ENCODE data around the gene CMIP.

The CMIP gene

GRCh38 chr16:81429045-81429521 lies 15.5 kb upstream of the CMIP start:
- no peak overlapping the region for H3K9ac ChIP-seq (ENCODE audit: low read length)
- no peak overlapping the region for H2BK12ac ChIP-seq (ENCODE audit: low read length in 2 of 2)
- H3K4me1 ChIP-seq (ENCODE audit: control insufficient read depth, insufficient read depth, low read depth, low read length) = peaks cover 7% of the 10 kb centered on the region
- H3K18ac ChIP-seq (ENCODE audit: low read depth in 1 of 2, low read length in 2 of 2) = no peak overlapping the region
- DNase-seq = peak; percentile 59
- H2AK5ac ChIP-seq (ENCODE audit: low read length, severe bottlenecking) = no peak overlapping the region
- H4K8ac ChIP-seq (ENCODE audit: low read length) = no peak overlapping the region
- H3K36me3 ChIP-seq (ENCODE audit: control insufficient read depth in 1 of 2, insufficient read depth in 2 of 2, low read depth in 1 of 2, low read length in 2 of 2) = no peaks in the 10 kb centered on the region
- no peak overlapping the region for H4K91ac ChIP-seq (ENCODE audit: low read length)
- no peak overlapping the region for H3K27ac ChIP-seq (ENCODE audit: low read length, poor library complexity, severe bottlenecking)
- H3K4me2 ChIP-seq (ENCODE audit: low read length, poor library complexity, severe bottlenecking) = no peak overlapping the region
- no peak overlapping the region for H2BK5ac ChIP-seq (ENCODE audit: low read depth, low read length, poor library complexity, severe bottlenecking)
- no peak overlapping the region for H2BK120ac ChIP-seq (ENCODE audit: low read depth, low read length)
- H3K4ac ChIP-seq (ENCODE audit: low read depth in 1 of 2, low read length in 2 of 2) = no peak overlapping the region
- 59% methylated on average over 3 of the region's 3 CpGs for WGBS
- no peak overlapping the region for H3K23ac ChIP-seq (ENCODE audit: low read length in 2 of 2)
- no peaks in the 10 kb centered on the region for H3K27me3 ChIP-seq (ENCODE audit: control insufficient read depth in 1 of 2, insufficient read depth in 1 of 2, low read length in 2 of 2)
- H3K79me1 ChIP-seq (replicated peaks; ENCODE audit: low read length, poor library complexity, severe bottlenecking) = no peaks in the 10 kb centered on the region
- H3K14ac ChIP-seq (ENCODE audit: low read length in 2 of 2) = no peak overlapping the region
- no peak overlapping the region for H2AFZ ChIP-seq (ENCODE audit: low read depth, low read length)
- no peaks in the 10 kb centered on the region for H3K9me3 ChIP-seq (ENCODE audit: control insufficient read depth, low read length)
- no peak overlapping the region for H3K4me3 ChIP-seq (ENCODE audit: insufficient read depth in 1 of 2, low read depth in 1 of 2, low read length in 2 of 2)
- H2BK15ac ChIP-seq (ENCODE audit: low read depth, poor library complexity, severe bottlenecking) = no peak overlapping the region

- H3K36me3 ChIP-seq (ENCODE audit: control insufficient read depth in 1 of 2, insufficient read depth in 2 of 2, low read depth in 1 of 2, low read length in 2 of 2) = no peaks in the 10 kb centered on the region
- no peak overlapping the region for H3K4me2 ChIP-seq (ENCODE audit: low read length, poor library complexity, severe bottlenecking)
- H2BK120ac ChIP-seq (ENCODE audit: low read depth, low read length) = no peak overlapping the region
- H4K91ac ChIP-seq (ENCODE audit: low read length) = no peak overlapping the region
- no peak overlapping the region for H2AK5ac ChIP-seq (ENCODE audit: low read length, severe bottlenecking)
- no peak overlapping the region for H2BK15ac ChIP-seq (ENCODE audit: low read depth, poor library complexity, severe bottlenecking)
- H2BK12ac ChIP-seq (ENCODE audit: low read length in 2 of 2) = no peak overlapping the region
- no peak overlapping the region for H3K23ac ChIP-seq (ENCODE audit: low read length in 2 of 2)
- H3K4me1 ChIP-seq (ENCODE audit: control insufficient read depth, insufficient read depth, low read depth, low read length) = peaks cover 7% of the 10 kb centered on the region
- H3K27me3 ChIP-seq (ENCODE audit: control insufficient read depth in 1 of 2, insufficient read depth in 1 of 2, low read length in 2 of 2) = no peaks in the 10 kb centered on the region
- no peak overlapping the region for H3K18ac ChIP-seq (ENCODE audit: low read depth in 1 of 2, low read length in 2 of 2)
- no peak overlapping the region for H4K8ac ChIP-seq (ENCODE audit: low read length)
- WGBS = 87% methylated on average over 23 of the region's 23 CpGs
- peak overlapping the region in 1 of 2 experiments; percentile 41 for H3K4me3 ChIP-seq (ENCODE audit: insufficient read depth in 1 of 2, low read depth in 1 of 2, low read length in 2 of 2)
- no peaks in the 10 kb centered on the region for H3K79me1 ChIP-seq (replicated peaks; ENCODE audit: low read length, poor library complexity, severe bottlenecking)
- H3K27ac ChIP-seq (ENCODE audit: low read length, poor library complexity, severe bottlenecking) = no peak overlapping the region
- H3K4ac ChIP-seq (ENCODE audit: low read depth in 1 of 2, low read length in 2 of 2) = no peak overlapping the region
- no peak overlapping the region for H2AFZ ChIP-seq (ENCODE audit: low read depth, low read length)
- H3K14ac ChIP-seq (ENCODE audit: low read length in 2 of 2) = no peak overlapping the region
- H2BK5ac ChIP-seq (ENCODE audit: low read depth, low read length, poor library complexity, severe bottlenecking) = no peak overlapping the region
- H3K9ac ChIP-seq (ENCODE audit: low read length) = peak overlapping the region; percentile 88
- peak; percentile 26 for DNase-seq
- no peaks in the 10 kb centered on the region for H3K9me3 ChIP-seq (ENCODE audit: control insufficient read depth, low read length)
Observed at GRCh38 chr16:81431554-81432353, 12.9 kb upstream of the CMIP start.

DNA sequence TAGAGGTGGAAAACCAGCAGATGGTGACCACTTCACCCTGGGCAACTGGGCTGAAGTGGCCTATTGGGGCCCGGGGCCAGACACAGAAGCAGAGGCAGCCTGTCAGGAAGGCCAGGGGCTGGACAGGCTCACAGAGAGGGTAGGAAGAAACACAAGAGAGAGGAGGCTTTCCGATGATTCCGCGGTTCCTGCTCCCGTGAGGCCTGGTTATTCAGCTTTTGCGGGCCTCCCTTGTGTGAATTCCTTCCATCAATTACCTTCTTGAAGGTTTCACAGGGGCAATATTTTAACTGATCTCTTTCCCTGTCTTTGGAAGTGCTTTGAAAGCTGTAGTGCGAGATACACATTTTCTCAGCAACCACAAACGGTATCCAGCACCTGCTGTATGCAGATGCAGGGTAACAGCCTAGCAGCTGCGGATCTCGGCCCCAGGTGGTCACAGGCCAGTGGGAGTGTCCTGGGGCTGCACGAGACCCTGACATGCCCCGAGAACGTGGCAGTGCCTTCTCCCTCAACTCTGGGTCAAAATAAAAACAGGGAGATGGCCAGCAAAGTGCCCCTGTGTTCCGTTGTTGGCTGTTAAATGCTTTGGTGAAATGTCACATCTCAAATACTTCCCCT lies 11.6 kb upstream of the CMIP start:
- Histone ChIP-seq H4K91ac (ENCODE audit: low read length) (no peak overlapping the region), H3K27ac (ENCODE audit: low read length, poor library complexity, severe bottlenecking) (no peak overlapping the region), H3K4me3 (ENCODE audit: insufficient read depth in 1 of 2, low read depth in 1 of 2, low read length in 2 of 2) (no peak overlapping the region), H3K18ac (ENCODE audit: low read depth in 1 of 2, low read length in 2 of 2) (no peak overlapping the region), H2BK120ac (ENCODE audit: low read depth, low read length) (no peak overlapping the region), H2AFZ (ENCODE audit: low read depth, low read length) (no peak overlapping the region), H3K14ac (ENCODE audit: low read length in 2 of 2) (no peak overlapping the region), H2AK5ac (ENCODE audit: low read length, severe bottlenecking) (no peak overlapping the region), H2BK5ac (ENCODE audit: low read depth, low read length, poor library complexity, severe bottlenecking) (no peak overlapping the region), H3K27me3 (ENCODE audit: control insufficient read depth in 1 of 2, insufficient read depth in 1 of 2, low read length in 2 of 2) (no peaks in the 10 kb centered on the region), H2BK15ac (ENCODE audit: low read depth, poor library complexity, severe bottlenecking) (peak overlapping the region; percentile 54), H4K8ac (ENCODE audit: low read length) (peak overlapping the region; percentile 20), H3K36me3 (ENCODE audit: control insufficient read depth in 1 of 2, insufficient read depth in 2 of 2, low read depth in 1 of 2, low read length in 2 of 2) (no peaks in the 10 kb centered on the region), H3K79me1 (replicated peaks; ENCODE audit: low read length, poor library complexity, severe bottlenecking) (no peaks in the 10 kb centered on the region), H3K9ac (ENCODE audit: low read length) (no peak overlapping the region), H3K4me1 (ENCODE audit: control insufficient read depth, insufficient read depth, low read depth, low read length) (peaks cover 7% of the 10 kb centered on the region), H3K4me2 (ENCODE audit: low read length, poor library complexity, severe bottlenecking) (no peak overlapping the region), H2BK12ac (ENCODE audit: low read length in 2 of 2) (no peak overlapping the region), H3K23ac (ENCODE audit: low read length in 2 of 2) (no peak overlapping the region), H3K9me3 (ENCODE audit: control insufficient read depth, low read length) (no peaks in the 10 kb centered on the region), H3K4ac (ENCODE audit: low read depth in 1 of 2, low read length in 2 of 2) (no peak overlapping the region)
- WGBS = 80% methylated on average over 14 of the region's 14 CpGs
- no peak for DNase-seq

GRCh38 chr16:81435103-81435502 lies 9.5 kb upstream of the CMIP start:
- H3K36me3 ChIP-seq (ENCODE audit: control insufficient read depth in 1 of 2, insufficient read depth in 2 of 2, low read depth in 1 of 2, low read length in 2 of 2) = no peaks in the 10 kb centered on the region

More at GRCh38 chr16:81435103-81435502, 9.5 kb upstream of the CMIP start:
- H3K9me3 ChIP-seq (ENCODE audit: control insufficient read depth, low read length) = no peaks in the 10 kb centered on the region
- no peak overlapping the region for H3K9ac ChIP-seq (ENCODE audit: low read length)
- peaks cover 4% of the 10 kb centered on the region for H3K4me1 ChIP-seq (ENCODE audit: control insufficient read depth, insufficient read depth, low read depth, low read length)
- H4K8ac ChIP-seq (ENCODE audit: low read length) = no peak overlapping the region
- H3K18ac ChIP-seq (ENCODE audit: low read depth in 1 of 2, low read length in 2 of 2) = no peak overlapping the region
- no peak for DNase-seq
- no peak overlapping the region for H2BK12ac ChIP-seq (ENCODE audit: low read length in 2 of 2)
- no peak overlapping the region for H3K23ac ChIP-seq (ENCODE audit: low read length in 2 of 2)
- no peak overlapping the region for H2BK120ac ChIP-seq (ENCODE audit: low read depth, low read length)
- no peak overlapping the region for H2AFZ ChIP-seq (ENCODE audit: low read depth, low read length)
- H3K4ac ChIP-seq (ENCODE audit: low read depth in 1 of 2, low read length in 2 of 2) = no peak overlapping the region
- no peaks in the 10 kb centered on the region for H3K79me1 ChIP-seq (replicated peaks; ENCODE audit: low read length, poor library complexity, severe bottlenecking)
- H3K14ac ChIP-seq (ENCODE audit: low read length in 2 of 2) = no peak overlapping the region
- no peak overlapping the region for H3K4me3 ChIP-seq (ENCODE audit: insufficient read depth in 1 of 2, low read depth in 1 of 2, low read length in 2 of 2)
- H2BK15ac ChIP-seq (ENCODE audit: low read depth, poor library complexity, severe bottlenecking) = no peak overlapping the region
- no peak overlapping the region for H3K27ac ChIP-seq (ENCODE audit: low read length, poor library complexity, severe bottlenecking)
- WGBS = 85% methylated on average over 2 of the region's 3 CpGs
- no peaks in the 10 kb centered on the region for H3K27me3 ChIP-seq (ENCODE audit: control insufficient read depth in 1 of 2, insufficient read depth in 1 of 2, low read length in 2 of 2)
- H2BK5ac ChIP-seq (ENCODE audit: low read depth, low read length, poor library complexity, severe bottlenecking) = no peak overlapping the region
- H4K91ac ChIP-seq (ENCODE audit: low read length) = no peak overlapping the region
- H3K4me2 ChIP-seq (ENCODE audit: low read length, poor library complexity, severe bottlenecking) = no peak overlapping the region
- H2AK5ac ChIP-seq (ENCODE audit: low read length, severe bottlenecking) = no peak overlapping the region
